Activated naive CD4-positive, alpha-beta T cell treated with anti-CD3 and anti-CD28 coated beads, Interleukin-2, amount 50 U/mL, for 24 hours (primary cell): ENCODE data around the gene SPAG8.

Experiments used
- H3K27ac Mint-ChIP-seq: one replicate; pipeline ENCODE4 v1.8.0; 2021; ENCODE audit warnings: mild to moderate bottlenecking, mixed read lengths
- H3K27me3 Mint-ChIP-seq: one replicate; pipeline ENCODE4 v1.8.0; 2021; ENCODE audit warnings: mixed read lengths
- H3K36me3 Mint-ChIP-seq: one replicate; pipeline ENCODE4 v1.8.0; 2021; ENCODE audit warnings: mixed read lengths
- H3K4me1 Mint-ChIP-seq: one replicate; pipeline ENCODE4 v1.8.0; 2021; ENCODE audit warnings: mixed read lengths
- H3K4me3 Mint-ChIP-seq: one replicate; pipeline ENCODE4 v1.8.0; 2021; ENCODE audit warnings: mild to moderate bottlenecking, mixed read lengths
- H3K9me3 Mint-ChIP-seq: one replicate; pipeline ENCODE4 v1.8.0; 2021; ENCODE audit warnings: mixed read lengths

SPAG8 gene

DNA sequence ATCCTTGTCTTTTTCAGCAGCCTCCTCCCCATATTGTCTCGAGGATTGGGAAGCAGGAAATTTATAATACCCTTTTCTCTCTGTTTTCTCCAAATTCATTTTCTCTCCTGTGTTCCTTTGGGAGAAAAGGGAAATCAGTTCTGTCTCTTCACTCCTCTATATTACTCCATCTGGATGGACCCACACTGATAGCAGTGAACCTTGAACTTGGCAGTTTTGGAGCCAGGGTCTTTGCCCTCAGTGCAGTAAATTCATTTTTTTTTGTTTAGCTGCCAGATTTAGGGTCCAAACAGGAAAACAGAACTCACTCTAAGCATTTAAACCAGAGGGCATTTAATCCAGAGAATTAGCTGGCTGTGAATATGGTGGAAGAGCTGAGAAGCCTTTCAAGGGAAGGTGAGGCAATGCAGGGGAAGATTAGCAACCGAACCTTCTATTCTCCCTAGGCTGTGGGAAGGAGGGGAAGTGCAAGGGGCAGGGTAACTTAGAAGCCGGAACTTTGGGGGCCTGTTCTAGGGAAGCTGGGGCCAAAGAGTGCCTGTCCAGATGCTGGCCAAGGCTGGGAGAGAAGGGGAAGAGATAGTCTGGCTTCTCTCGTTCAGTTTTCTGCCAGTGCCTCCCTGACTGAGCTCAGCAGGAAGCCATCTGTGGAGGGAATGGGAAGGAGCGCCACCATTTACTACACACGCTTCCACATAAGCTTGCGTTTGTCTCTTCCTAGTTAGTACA is 37.0 kb downstream of the SPAG8 start:
- Mint-ChIP-seq H3K4me1 (peaks cover 3% of the 10 kb centered on the region), H3K27ac (no peak overlapping the region), H3K4me3 (no peak overlapping the region)

DNA sequence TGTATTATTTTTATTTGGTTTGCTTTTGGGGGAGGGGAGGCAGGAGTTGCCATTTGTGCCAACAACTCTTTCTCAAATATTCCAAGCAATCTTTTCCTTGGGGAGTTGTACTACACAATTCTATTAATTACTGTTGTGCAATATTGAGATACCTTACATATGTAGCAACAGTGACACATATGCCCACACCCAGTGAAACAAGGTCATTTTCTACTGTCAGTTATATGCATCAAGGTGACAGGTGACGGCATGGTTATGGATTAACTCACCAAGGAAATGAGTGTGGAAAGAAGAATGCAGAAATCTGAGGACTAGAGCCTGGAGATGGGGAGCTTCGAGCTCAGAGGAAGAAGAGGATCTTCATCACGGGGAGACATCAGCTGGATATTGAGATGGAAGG is 40.1 kb downstream of the SPAG8 start:
- Mint-ChIP-seq H3K4me1 (peaks cover 9% of the 10 kb centered on the region), H3K36me3 (no peaks in the 10 kb centered on the region), H3K9me3 (no peaks in the 10 kb centered on the region), H3K27ac (no peak overlapping the region), H3K4me3 (no peak overlapping the region), H3K27me3 (no peaks in the 10 kb centered on the region)

More for the DNA sequence above, 37.0 kb downstream of the SPAG8 start:
- Mint-ChIP-seq H3K9me3 (no peaks in the 10 kb centered on the region), H3K36me3 (peaks cover 1% of the 10 kb centered on the region), H3K27me3 (no peaks in the 10 kb centered on the region)

DNA sequence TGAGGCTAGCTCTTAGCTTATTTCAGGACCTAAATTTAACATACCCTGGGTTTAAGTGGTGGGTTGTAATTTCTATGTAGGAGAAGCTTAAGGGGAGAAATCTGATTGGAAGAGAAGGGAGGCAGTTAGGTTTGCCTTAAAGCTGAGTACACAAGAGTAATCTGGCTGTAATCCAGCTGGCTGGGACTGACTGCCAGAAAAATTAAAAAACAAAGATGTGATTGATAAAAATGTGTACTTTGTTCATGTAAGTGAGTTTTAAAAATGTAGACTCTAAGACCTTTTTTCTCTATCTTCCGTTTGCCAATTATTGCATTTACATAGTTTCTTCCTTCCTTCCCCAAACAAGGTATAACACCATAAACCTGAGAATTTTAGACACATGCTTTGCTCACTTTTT is 40.5 kb downstream of the SPAG8 start:
- Mint-ChIP-seq H3K4me3 (no peak overlapping the region), H3K9me3 (no peaks in the 10 kb centered on the region), H3K36me3 (no peaks in the 10 kb centered on the region), H3K4me1 (peaks cover 12% of the 10 kb centered on the region), H3K27ac (no peak overlapping the region), H3K27me3 (no peaks in the 10 kb centered on the region)

DNA sequence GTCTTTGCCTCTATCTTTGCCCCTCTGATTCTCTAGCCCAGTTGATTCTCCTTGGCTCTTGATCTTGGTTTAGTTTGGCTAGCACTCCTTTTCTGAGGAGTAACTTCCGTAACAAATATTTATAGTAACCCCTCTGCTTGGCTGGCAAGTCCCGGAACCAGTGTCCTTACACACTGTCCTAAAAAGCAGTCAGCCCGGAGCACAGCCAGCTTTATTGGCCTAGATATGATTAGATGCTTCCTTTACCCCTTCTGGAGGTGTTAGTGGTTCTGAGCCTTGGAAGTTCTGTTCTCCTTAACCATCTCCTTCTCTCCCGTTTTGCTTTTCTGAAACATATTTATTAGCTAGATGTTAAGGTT is 41.0 kb downstream of the SPAG8 start:
- no peaks in the 10 kb centered on the region for H3K36me3 Mint-ChIP-seq
- no peak overlapping the region for H3K4me3 Mint-ChIP-seq

DNA sequence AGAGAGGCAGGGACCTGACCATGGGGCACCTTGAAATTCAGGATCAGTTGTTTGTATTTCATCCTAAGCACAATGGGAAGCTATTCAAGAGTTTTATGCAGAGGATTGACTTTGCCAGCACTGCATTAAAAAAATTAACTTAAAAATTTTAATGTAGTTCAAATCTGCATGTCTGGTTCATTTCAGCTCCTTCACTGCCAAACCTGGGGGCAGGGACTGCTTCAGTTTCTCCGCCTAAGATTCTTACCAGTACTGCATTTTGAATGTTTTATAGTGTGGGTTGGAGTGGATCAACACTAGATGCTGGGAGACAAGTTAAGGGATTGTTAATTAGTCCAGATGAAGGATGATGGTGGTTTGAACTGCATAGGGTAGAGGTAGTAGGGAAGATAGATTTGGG is 42.3 kb downstream of the SPAG8 start:
- Mint-ChIP-seq H3K27me3 (no peaks in the 10 kb centered on the region), H3K9me3 (no peaks in the 10 kb centered on the region), H3K4me1 (peaks cover 16% of the 10 kb centered on the region), H3K4me3 (no peak overlapping the region), H3K36me3 (no peaks in the 10 kb centered on the region), H3K27ac (no peak overlapping the region)

More for the DNA sequence above, 41.0 kb downstream of the SPAG8 start:
- Mint-ChIP-seq H3K9me3 (no peaks in the 10 kb centered on the region), H3K4me1 (peaks cover 17% of the 10 kb centered on the region), H3K27me3 (no peaks in the 10 kb centered on the region), H3K27ac (no peak overlapping the region)

DNA sequence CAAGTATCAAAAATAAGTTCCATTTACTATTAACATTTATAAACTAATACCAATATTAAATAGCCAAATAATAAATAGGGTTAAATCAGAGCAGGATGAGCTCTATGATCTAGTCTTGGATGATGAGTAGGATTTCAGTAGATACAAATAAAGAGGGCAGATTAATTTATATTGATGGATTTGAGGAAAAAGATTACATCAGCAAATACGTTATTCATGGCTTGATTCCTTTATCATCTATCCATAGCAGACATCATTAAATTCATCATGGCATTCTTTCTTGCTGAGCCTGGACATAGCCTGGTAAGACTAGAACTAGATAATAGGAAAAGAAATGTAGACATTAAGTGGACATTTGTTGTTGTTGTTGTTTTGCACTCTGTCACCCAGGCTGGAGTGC is 44.6 kb downstream of the SPAG8 start:
- Mint-ChIP-seq H3K4me3 (no peak overlapping the region), H3K36me3 (no peaks in the 10 kb centered on the region), H3K27ac (no peak overlapping the region), H3K27me3 (no peaks in the 10 kb centered on the region), H3K4me1 (peaks cover 24% of the 10 kb centered on the region), H3K9me3 (no peaks in the 10 kb centered on the region)

DNA sequence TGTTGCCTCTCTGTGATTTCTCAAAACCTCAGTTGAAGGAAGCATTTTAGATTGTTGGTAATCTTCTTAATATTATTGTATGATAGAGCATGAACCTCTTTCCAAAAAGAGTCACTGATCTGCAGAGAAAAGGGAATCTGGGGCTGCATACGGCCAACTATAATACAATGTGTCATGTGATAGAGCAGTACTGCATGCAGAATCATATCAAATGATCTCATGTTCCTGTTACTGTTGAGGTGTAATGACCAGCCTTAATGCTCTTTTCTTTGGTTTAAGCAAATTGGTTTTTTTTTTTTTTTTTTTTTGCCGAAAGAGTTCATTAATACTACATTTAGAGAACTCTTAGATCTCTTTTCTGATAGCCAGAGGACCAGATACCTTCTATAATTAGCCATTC is 45.1 kb downstream of the SPAG8 start:
- H3K4me1 Mint-ChIP-seq = peaks cover 27% of the 10 kb centered on the region
- H3K27me3 Mint-ChIP-seq = no peaks in the 10 kb centered on the region
- H3K27ac Mint-ChIP-seq = no peak overlapping the region
- H3K36me3 Mint-ChIP-seq = no peaks in the 10 kb centered on the region
- H3K9me3 Mint-ChIP-seq = no peaks in the 10 kb centered on the region
- H3K4me3 Mint-ChIP-seq = no peak overlapping the region

DNA sequence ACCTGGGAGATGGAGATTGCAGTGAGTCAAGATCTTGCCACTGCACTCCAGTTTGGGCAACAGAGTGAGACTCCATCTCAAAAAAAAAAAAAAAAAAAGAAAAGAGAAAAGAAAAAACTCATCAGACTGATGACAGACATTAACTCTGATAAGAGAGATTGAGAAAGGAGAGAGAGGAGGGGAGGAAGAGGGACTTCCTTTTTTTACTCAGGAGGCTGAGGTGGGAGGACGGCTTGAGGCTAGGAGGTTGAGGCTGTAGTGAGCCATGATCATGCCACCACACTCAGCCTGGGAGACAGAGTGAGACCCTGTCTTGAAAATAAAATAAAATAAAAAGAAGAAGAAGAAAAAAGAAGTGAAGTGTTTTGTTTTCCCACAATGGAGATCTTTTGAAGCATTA is 48.3 kb downstream of the SPAG8 start:
- Mint-ChIP-seq H3K9me3 (no peaks in the 10 kb centered on the region), H3K27me3 (no peaks in the 10 kb centered on the region), H3K4me3 (no peak overlapping the region), H3K36me3 (peaks cover 3% of the 10 kb centered on the region), H3K4me1 (peaks cover 50% of the 10 kb centered on the region), H3K27ac (no peak overlapping the region)

DNA sequence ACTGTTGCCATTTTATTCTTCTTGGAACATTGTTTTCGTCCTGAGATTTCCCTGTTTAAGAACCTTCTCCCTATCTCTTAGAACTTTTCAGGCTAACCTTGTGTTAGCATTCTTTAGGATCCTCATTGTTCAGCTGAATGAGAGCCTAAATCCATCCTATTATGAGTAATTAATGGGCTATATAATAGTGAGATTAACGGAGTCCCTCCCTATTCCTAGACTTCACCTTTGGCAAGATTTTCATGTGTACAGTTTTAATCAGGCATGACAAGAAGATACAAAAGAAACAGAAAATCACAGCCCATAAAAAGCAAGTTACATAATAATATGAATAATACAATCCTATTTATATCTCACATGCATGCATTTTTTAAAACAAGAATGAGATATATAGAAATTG is 48.9 kb downstream of the SPAG8 start:
- H3K27me3 Mint-ChIP-seq = no peaks in the 10 kb centered on the region
- no peak overlapping the region for H3K27ac Mint-ChIP-seq
- H3K36me3 Mint-ChIP-seq = peaks cover 3% of the 10 kb centered on the region
- no peak overlapping the region for H3K4me3 Mint-ChIP-seq
- H3K9me3 Mint-ChIP-seq = no peaks in the 10 kb centered on the region
- peaks cover 56% of the 10 kb centered on the region for H3K4me1 Mint-ChIP-seq

DNA sequence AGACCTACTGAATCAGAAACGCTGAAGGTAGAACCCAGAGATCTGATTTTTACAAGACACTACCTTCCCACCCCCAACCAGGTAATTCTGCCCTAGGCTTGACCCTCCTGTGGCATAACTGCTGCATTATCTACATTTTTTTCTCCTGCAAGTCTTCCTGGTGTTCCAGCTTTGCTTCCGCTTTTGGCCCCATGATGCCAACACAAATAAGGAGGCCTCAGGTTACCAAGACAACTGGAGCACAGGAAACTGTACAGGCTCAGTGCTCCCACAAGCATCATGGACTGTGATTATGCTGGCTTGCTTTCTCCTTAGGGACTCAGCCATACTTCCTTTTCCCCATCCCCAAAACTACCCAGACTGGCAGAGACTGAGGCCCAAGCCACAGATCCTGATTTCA is 51.4 kb downstream of the SPAG8 start:
- Mint-ChIP-seq H3K27ac (no peak overlapping the region), H3K36me3 (peaks cover 3% of the 10 kb centered on the region)

DNA sequence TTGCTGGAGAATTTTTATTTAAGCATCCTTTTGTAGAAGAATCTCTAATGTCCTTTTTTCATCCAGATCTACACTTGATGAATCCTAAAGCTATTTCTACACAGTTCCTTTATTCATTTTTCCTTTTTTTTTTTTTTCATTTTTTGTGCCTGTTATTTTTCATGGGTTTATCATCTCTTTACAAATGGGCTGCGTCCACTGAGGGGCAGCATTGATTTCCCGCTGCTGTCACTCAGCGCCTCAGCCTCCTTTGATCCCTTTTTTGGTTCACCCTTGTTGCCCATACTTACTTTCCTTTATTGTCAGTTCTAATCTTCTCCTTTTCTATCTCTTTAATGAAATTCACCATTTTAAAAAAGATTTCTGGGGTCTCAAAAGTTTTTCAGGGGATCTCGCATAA is 52.3 kb downstream of the SPAG8 start:
- no peaks in the 10 kb centered on the region for H3K9me3 Mint-ChIP-seq
- no peak overlapping the region for H3K27ac Mint-ChIP-seq
- no peak overlapping the region for H3K4me3 Mint-ChIP-seq
- peaks cover 57% of the 10 kb centered on the region for H3K4me1 Mint-ChIP-seq
- H3K36me3 Mint-ChIP-seq = peaks cover 3% of the 10 kb centered on the region
- no peaks in the 10 kb centered on the region for H3K27me3 Mint-ChIP-seq

More for the DNA sequence above, 51.4 kb downstream of the SPAG8 start:
- H3K4me1 Mint-ChIP-seq = peaks cover 56% of the 10 kb centered on the region
- no peak overlapping the region for H3K4me3 Mint-ChIP-seq
- H3K9me3 Mint-ChIP-seq = no peaks in the 10 kb centered on the region
- H3K27me3 Mint-ChIP-seq = no peaks in the 10 kb centered on the region
